Naive thymus-derived CD4-positive, alpha-beta T cell (primary cell): ENCODE measurements around the gene KIF5A. TPM values are rescaled to one million over a fixed set of nuclear protein-coding genes. Genes with fewer than 3 reads are reported as not detected.

Experiments
- ATAC-seq: fragments of 150-1000 bp; cut with Tn5 transposase; 2 replicates; pipeline ENCODE4 v1.10.0; 2021; ENCODE audit warnings: mild to moderate bottlenecking, moderate library complexity
- CTCF ChIA-PET: fragments of 350-600 bp; sonication (Branson Sonifier 250); formaldehyde crosslinking; loops from one replicate; lab custom pipeline; 2021; ENCODE audit warnings: antibody characterized with exemption; lab: Charles Lee
- POLR2A ChIA-PET: fragments of 350-600 bp; sonication (Branson Sonifier 250); formaldehyde crosslinking; loops from one replicate; lab custom pipeline; 2021; ENCODE audit warnings: antibody characterized with exemption, inconsistent platforms; lab: Charles Lee
- DNase-seq, 9 donors: peaks; one replicate each; pipeline versions ENCODE4 v3.0.0 to v3.0.0-alpha.2; 2020 to 2022; ENCODE audit warnings: mixed read lengths in 1 of 9
- H3K27ac ChIP-seq: one replicate; pipeline ENCODE4 v1.7.0; 2013; ENCODE audit warnings: mild to moderate bottlenecking, low read depth, low read length, moderate library complexity
- H3K27me3 ChIP-seq, 2 donors: one replicate each; pipeline ENCODE4 v1.7.0; 2013; ENCODE audit warnings: low read length in 2 of 2, mild to moderate bottlenecking in 2 of 2, moderate library complexity in 2 of 2; ENCODE audit not compliant: control insufficient read depth in 2 of 2, insufficient read depth in 2 of 2
- H3K36me3 ChIP-seq, 3 experiments: 1 replicate in 2 of 3; 2 replicates in 1 of 3; pipeline ENCODE4 v1.7.0; 2013; ENCODE audit warnings: low read length in 3 of 3, mild to moderate bottlenecking in 3 of 3, moderate library complexity in 1 of 3; ENCODE audit not compliant: insufficient read depth in 3 of 3, control insufficient read depth in 2 of 3
- H3K4me1 ChIP-seq, 2 donors: one replicate each; pipeline ENCODE4 v1.7.0; 2013; ENCODE audit warnings: low read length in 2 of 2, mild to moderate bottlenecking in 2 of 2, moderate library complexity in 1 of 2; ENCODE audit not compliant: control insufficient read depth in 2 of 2, insufficient read depth in 2 of 2
- H3K4me3 ChIP-seq: 2 replicates; pipeline ENCODE4 v1.7.0; 2013; ENCODE audit warnings: mild to moderate bottlenecking, low read length
- H3K9me3 ChIP-seq, 3 experiments: 1 replicate in 2 of 3; 2 replicates in 1 of 3; pipeline ENCODE4 v1.7.0; 2013; ENCODE audit warnings: low read length in 3 of 3; ENCODE audit not compliant: control insufficient read depth in 2 of 3
- H3K27ac Mint-ChIP-seq, 9 donors: one replicate each; pipeline ENCODE4 v1.8.0; 2020 to 2022; ENCODE audit warnings: mixed read lengths in 9 of 9, mild to moderate bottlenecking in 8 of 9, moderate library complexity in 5 of 9, inconsistent platforms in 2 of 9
- H3K27me3 Mint-ChIP-seq, 5 donors: one replicate each; pipeline ENCODE4 v1.8.0; 2021 to 2022; ENCODE audit warnings: mixed read lengths in 5 of 5, mild to moderate bottlenecking in 1 of 5
- H3K36me3 Mint-ChIP-seq, 5 donors: one replicate each; pipeline ENCODE4 v1.8.0; 2020 to 2022; ENCODE audit warnings: mixed read lengths in 5 of 5, mild to moderate bottlenecking in 3 of 5, inconsistent platforms in 1 of 5
- H3K4me1 Mint-ChIP-seq, 7 donors: one replicate each; pipeline ENCODE4 v1.8.0; 2020 to 2022; ENCODE audit warnings: mixed read lengths in 7 of 7, mild to moderate bottlenecking in 3 of 7, inconsistent platforms in 1 of 7
- H3K4me3 Mint-ChIP-seq, 10 donors: one replicate each; pipeline ENCODE4 v1.8.0; 2020 to 2022; ENCODE audit warnings: mild to moderate bottlenecking in 10 of 10, mixed read lengths in 10 of 10, moderate library complexity in 6 of 10, inconsistent platforms in 2 of 10
- H3K9me3 Mint-ChIP-seq, 11 donors: one replicate each; pipeline ENCODE4 v1.8.0; 2020 to 2022; ENCODE audit warnings: mixed read lengths in 11 of 11, mild to moderate bottlenecking in 4 of 11, inconsistent platforms in 1 of 11, moderate library complexity in 1 of 11
- intact Hi-C, 2 donors: fragments of 100-400 bp; cut with micrococcal nuclease; formaldehyde crosslinking; loops; one replicate each; pipeline ENCODE4 v1.15.1; 2023
- polyA plus RNA-seq, 2 donors: library from polyadenylated mRNA; unstranded; fragments of 300-500 nt; fragmentation: Illumina TruSeq; gene quantifications; one replicate each; pipeline ENCODE4 v1.2.3, GENCODE V29; 2021
- total RNA-seq, 6 experiments: library from RNA in 5 of 6; stranded (reverse) in 5 of 6; gene quantifications; 1 replicate in 5 of 6; 2 replicates in 1 of 6; pipeline ENCODE4 v1.2.3 and lab custom pipeline; 2021 to 2026

Gene KIF5A
- total and polyA plus RNA-seq, 7 experiments from 2014 or later = 0.06 to 1.7 (median 1.0) TPM

- Mint-ChIP-seq H3K9me3 (peaks cover 0 to 1% (median 0%) of the 10 kb centered on the region in 11 donors), H3K27ac (no peak overlapping the region), H3K4me1 (peaks cover 5 to 15% (median 6%) of the 10 kb centered on the region in 7 donors), H3K4me3 (no peak overlapping the region), H3K36me3 (peaks cover 0 to 5% (median 0%) of the 10 kb centered on the region in 5 donors), H3K27me3 (peaks cover 0 to 14% (median 14%) of the 10 kb centered on the region in 5 donors)
- no peak for ATAC-seq
- no peaks in the 10 kb centered on the region for H3K4me1 ChIP-seq
- no peaks in the 10 kb centered on the region for H3K9me3 ChIP-seq
- H3K27me3 ChIP-seq = no peaks in the 10 kb centered on the region
- POLR2A ChIA-PET = interaction anchor here (1.1 to 1.9 kb wide), 2 partner anchors 11 to 41 kb away, joined by 4 to 6 read pairs; no protein-coding TSS in a partner anchor
- CTCF ChIA-PET = interaction anchor here (1.3 to 7.6 kb wide), 4 partner anchors 32 to 117 kb away, joined by 3 to 72 read pairs (median 4); no protein-coding TSS in a partner anchor
- DNase-seq = no peak
- no peak overlapping the region for H3K4me3 ChIP-seq
- no peak overlapping the region for H3K27ac ChIP-seq
- intact Hi-C loops = no loop called here
- no peaks in the 10 kb centered on the region for H3K36me3 ChIP-seq
Observed at GRCh38 chr12:57580466-57580795, 30.6 kb downstream of the KIF5A start.

GRCh38 chr12:57581802-57582201 is 32.0 kb downstream of the KIF5A start:
- H3K36me3 ChIP-seq = no peaks in the 10 kb centered on the region
- H3K4me1 ChIP-seq = no peaks in the 10 kb centered on the region
- ATAC-seq = no peak
- intact Hi-C loops = loop anchor here in 1 of 2 donors (2.0 kb wide), 1 partner anchor 59 kb away; the partner anchor contains the start of gene MBD6
- Mint-ChIP-seq H3K4me1 (peaks cover 5 to 15% (median 6%) of the 10 kb centered on the region in 7 donors), H3K27ac (no peak overlapping the region), H3K27me3 (peaks cover 0 to 18% (median 14%) of the 10 kb centered on the region in 5 donors), H3K36me3 (no peaks in the 10 kb centered on the region), H3K4me3 (no peak overlapping the region), H3K9me3 (peaks cover 0 to 1% (median 0%) of the 10 kb centered on the region in 11 donors)
- ChIA-PET POLR2A (interaction anchor here (0.5 to 0.9 kb wide), 3 partner anchors 46 to 296 kb away, joined by 3 to 4 read pairs (median 3); no protein-coding TSS in a partner anchor), CTCF (interaction anchor here (0.6 to 7.6 kb wide), 8 partner anchors 10 to 1537 kb away, joined by 3 to 72 read pairs (median 4); no protein-coding TSS in a partner anchor)
- no peaks in the 10 kb centered on the region for H3K9me3 ChIP-seq
- no peak for DNase-seq
- no peak overlapping the region for H3K4me3 ChIP-seq
- no peaks in the 10 kb centered on the region for H3K27me3 ChIP-seq
- H3K27ac ChIP-seq = no peak overlapping the region

- H3K9me3 Mint-ChIP-seq = peaks cover 0 to 1% (median 0%) of the 10 kb centered on the region in 11 donors
- ChIA-PET CTCF (interaction anchor here (0.6 to 7.6 kb wide), 15 partner anchors 9 to 221 kb away, joined by 3 to 72 read pairs (median 4); partner anchors contain the start of gene GLI1), POLR2A (no interaction called here)
- no peaks in the 10 kb centered on the region for H3K27me3 ChIP-seq
- H3K36me3 ChIP-seq = no peaks in the 10 kb centered on the region
- no peaks in the 10 kb centered on the region for H3K4me1 ChIP-seq
- peaks cover 5 to 15% (median 6%) of the 10 kb centered on the region in 7 donors for H3K4me1 Mint-ChIP-seq
- no peak overlapping the region for H3K27ac Mint-ChIP-seq
- H3K9me3 ChIP-seq = no peaks in the 10 kb centered on the region
- peaks cover 0 to 18% (median 14%) of the 10 kb centered on the region in 5 donors for H3K27me3 Mint-ChIP-seq
- no peak overlapping the region for H3K4me3 ChIP-seq
- H3K27ac ChIP-seq = no peak overlapping the region
- DNase-seq (no peak), ATAC-seq (no peak)
- intact Hi-C loops = loop anchor here in 1 of 2 donors (2.0 kb wide), 1 partner anchor 60 kb away; the partner anchor contains the start of gene MBD6
- H3K4me3 Mint-ChIP-seq = no peak overlapping the region
- no peaks in the 10 kb centered on the region for H3K36me3 Mint-ChIP-seq
Observed at GRCh38 chr12:57582440-57582839, 32.6 kb downstream of the KIF5A start.

- H3K4me3 ChIP-seq = no peak overlapping the region
- H3K27ac ChIP-seq = no peak overlapping the region
- H3K27me3 Mint-ChIP-seq = peaks cover 0 to 18% (median 14%) of the 10 kb centered on the region in 5 donors
- peaks cover 5 to 15% (median 6%) of the 10 kb centered on the region in 7 donors for H3K4me1 Mint-ChIP-seq
- no peaks in the 10 kb centered on the region for H3K36me3 Mint-ChIP-seq
- intact Hi-C loops = loop anchor here (1.0 to 2.0 kb wide), 9 partner anchors 8 to 322 kb away; partner anchors contain the start of genes B4GALNT1 (in 2 of the 2), PIP4K2C (in 2 of the 2), GLI1 (in 1 of the 2) and MBD6 (in 1 of the 2)
- POLR2A ChIA-PET = interaction anchor here (1.2 to 1.3 kb wide), 2 partner anchors 37 to 39 kb away, joined by 3 to 5 read pairs; no protein-coding TSS in a partner anchor
- no peaks in the 10 kb centered on the region for H3K9me3 ChIP-seq
- H3K9me3 Mint-ChIP-seq = peaks cover 0 to 1% (median 0%) of the 10 kb centered on the region in 11 donors
- H3K27ac Mint-ChIP-seq = peak overlapping the region in 1 of 9 donors; percentile 78
- H3K27me3 ChIP-seq = no peaks in the 10 kb centered on the region
- H3K4me1 ChIP-seq = no peaks in the 10 kb centered on the region
- CTCF ChIA-PET = interaction anchor here (0.6 to 7.6 kb wide), 31 partner anchors 8 to 1485 kb away, joined by 3 to 72 read pairs (median 4); partner anchors contain the start of genes GLI1 and OS9
- DNase-seq = peak; percentile 24 to 79 (median 71)
- no peak overlapping the region for H3K4me3 Mint-ChIP-seq
- ATAC-seq = peak; percentile 100
- no peaks in the 10 kb centered on the region for H3K36me3 ChIP-seq
Observed at GRCh38 chr12:57583008-57583831, 33.4 kb downstream of the KIF5A start.

GRCh38 chr12:57584050-57584449 is 34.2 kb downstream of the KIF5A start:
- Histone ChIP-seq H3K4me1 (no peaks in the 10 kb centered on the region), H3K4me3 (no peak overlapping the region), H3K9me3 (no peaks in the 10 kb centered on the region), H3K36me3 (no peaks in the 10 kb centered on the region), H3K27ac (no peak overlapping the region), H3K27me3 (no peaks in the 10 kb centered on the region)
- H3K4me3 Mint-ChIP-seq = no peak overlapping the region
- ATAC-seq (no peak), DNase-seq (no peak)
- peaks cover 5 to 15% (median 6%) of the 10 kb centered on the region in 7 donors for H3K4me1 Mint-ChIP-seq
- peaks cover 0 to 1% (median 0%) of the 10 kb centered on the region in 11 donors for H3K9me3 Mint-ChIP-seq
- POLR2A ChIA-PET = interaction anchor here (1.2 to 1.3 kb wide), 2 partner anchors 37 to 38 kb away, joined by 3 to 5 read pairs; no protein-coding TSS in a partner anchor
- CTCF ChIA-PET = interaction anchor here (0.7 to 7.6 kb wide), 19 partner anchors 9 to 243 kb away, joined by 3 to 72 read pairs (median 5); partner anchors contain the start of gene GLI1
- H3K27me3 Mint-ChIP-seq = peaks cover 0 to 18% (median 14%) of the 10 kb centered on the region in 5 donors
- intact Hi-C loops = no loop called here
- H3K36me3 Mint-ChIP-seq = no peaks in the 10 kb centered on the region
- peak overlapping the region in 2 of 9 donors; percentile 8 to 20 for H3K27ac Mint-ChIP-seq

GRCh38 chr12:57584690-57585089 is 34.8 kb downstream of the KIF5A start:
- no peaks in the 10 kb centered on the region for H3K36me3 Mint-ChIP-seq
- Histone ChIP-seq H3K9me3 (no peaks in the 10 kb centered on the region), H3K27ac (no peak overlapping the region), H3K4me3 (no peak overlapping the region), H3K36me3 (no peaks in the 10 kb centered on the region), H3K27me3 (no peaks in the 10 kb centered on the region), H3K4me1 (no peaks in the 10 kb centered on the region)
- ChIA-PET CTCF (interaction anchor here (0.8 to 7.6 kb wide), 12 partner anchors 10 to 168 kb away, joined by 3 to 72 read pairs (median 8); partner anchors contain the start of genes B4GALNT1, CDK4 and GLI1), POLR2A (interaction anchor here (0.7 to 1.0 kb wide), 2 partner anchors 41 to 43 kb away, joined by 3 read pairs; no protein-coding TSS in a partner anchor)
- peaks cover 0 to 18% (median 14%) of the 10 kb centered on the region in 5 donors for H3K27me3 Mint-ChIP-seq
- ATAC-seq (no peak), DNase-seq (no peak)
- H3K4me3 Mint-ChIP-seq = no peak overlapping the region
- no peak overlapping the region for H3K27ac Mint-ChIP-seq
- intact Hi-C loops = no loop called here
- peaks cover 0 to 1% (median 0%) of the 10 kb centered on the region in 11 donors for H3K9me3 Mint-ChIP-seq
- H3K4me1 Mint-ChIP-seq = peaks cover 5 to 15% (median 6%) of the 10 kb centered on the region in 7 donors
